H1 (cell line): ENCODE data around the gene MYBPC2. TPM values are rescaled to one million over a fixed set of nuclear protein-coding genes. Genes with fewer than 3 reads are reported as not detected.
A peak's percentile ranks its signal among the peaks of the same experiment; 100 is the strongest.

Source experiments
- CTCF ChIA-PET: fragments of 300-600 bp; sonication (Branson Sonifier 250); formaldehyde crosslinking; loops from one replicate; lab custom pipeline; 2021; ENCODE audit not compliant: partially characterized antibody; lab: Charles Lee
- POLR2A ChIA-PET: fragments of 300-600 bp; sonication (Branson Sonifier 250); formaldehyde crosslinking; loops from one replicate; lab custom pipeline; 2021; ENCODE audit warnings: inconsistent platforms; ENCODE audit not compliant: partially characterized antibody; lab: Charles Lee
- DNase-seq, 2 experiments: peaks; one replicate each; pipeline versions ENCODE4 v3.0.0 to v3.0.0-alpha.2; 2010 to 2022; ENCODE audit warnings: low spot score in 2 of 2, low read depth in 1 of 2, mixed read lengths in 1 of 2
- FAIRE-seq: peaks from 2 replicates; lab custom pipeline; 2011; peaks lifted over from hg19 to GRCh38; lab: Jason Lieb, UNC
- H2AFZ ChIP-seq: 2 replicates; pipeline ENCODE4 v1.8.1; 2012; ENCODE audit warnings: low read length, inconsistent platforms
- H2AK5ac ChIP-seq: 2 replicates; pipeline ENCODE4 v1.6.1; 2013; ENCODE audit warnings: low read depth, low read length
- H2BK120ac ChIP-seq: replicated peaks from 2 replicates; pipeline ENCODE3; 2013; ENCODE audit warnings: low read depth, low read length, inconsistent platforms
- H2BK12ac ChIP-seq: 2 replicates; pipeline ENCODE4 v1.6.1; 2013; ENCODE audit warnings: low read depth, low read length
- H2BK15ac ChIP-seq: 2 replicates; pipeline ENCODE4 v1.6.1; 2013; ENCODE audit warnings: low read length
- H2BK20ac ChIP-seq: 2 replicates; pipeline ENCODE4 v1.6.1; 2013; ENCODE audit warnings: low read length
- H2BK5ac ChIP-seq: 2 replicates; pipeline ENCODE4 v1.6.1; 2013; ENCODE audit warnings: low read depth, low read length
- H3K14ac ChIP-seq: 2 replicates; pipeline ENCODE4 v1.6.1; 2013; ENCODE audit warnings: inconsistent platforms; ENCODE audit not compliant: insufficient read length
- H3K18ac ChIP-seq: 2 replicates; pipeline ENCODE4 v1.6.1; 2013; ENCODE audit warnings: low read length; ENCODE audit errors: extremely low read depth
- H3K23ac ChIP-seq: 2 replicates; pipeline ENCODE4 v1.6.1; 2013; ENCODE audit warnings: inconsistent platforms; ENCODE audit not compliant: insufficient read length
- H3K23me2 ChIP-seq: 2 replicates; pipeline ENCODE4 v1.6.1; 2013; ENCODE audit warnings: low read depth, low read length
- H3K27ac ChIP-seq: 2 replicates; pipeline ENCODE4 v1.6.1; 2011; ENCODE audit warnings: low read depth, low read length, inconsistent platforms
- H3K27me3 ChIP-seq, 4 experiments: replicated peaks in 1 of 4; 1 replicate in 1 of 4; 2 replicates in 3 of 4; pipeline versions ENCODE4 v1.6.1 to v1.8.1; 2011 to 2013; ENCODE audit warnings: low read length in 3 of 4, mild to moderate bottlenecking in 3 of 4, inconsistent platforms in 2 of 4, mixed read lengths in 2 of 4, moderate library complexity in 1 of 4; ENCODE audit not compliant: control insufficient read depth in 3 of 4, insufficient read depth in 3 of 4; ENCODE audit errors: extremely low read depth in 1 of 4
- H3K36me3 ChIP-seq, 4 experiments: 2 replicates each; pipeline versions ENCODE4 v1.6.1 to v1.8.1; 2011 to 2013; ENCODE audit warnings: mild to moderate bottlenecking in 4 of 4, low read length in 3 of 4, moderate library complexity in 2 of 4, control low read depth in 1 of 4, inconsistent platforms in 1 of 4; ENCODE audit not compliant: insufficient read depth in 4 of 4, control insufficient read depth in 2 of 4
- H3K4ac ChIP-seq: replicated peaks from 2 replicates; pipeline ENCODE3; 2013; ENCODE audit warnings: low read length, low read depth, mixed read lengths, inconsistent platforms; ENCODE audit not compliant: insufficient read length
- H3K4me1 ChIP-seq, 4 experiments: replicated peaks in 1 of 4; 1 replicate in 1 of 4; 2 replicates in 3 of 4; pipeline versions ENCODE4 v1.6.1 to v1.8.1; 2011 to 2013; ENCODE audit warnings: low read length in 3 of 4, inconsistent platforms in 2 of 4, mixed read lengths in 1 of 4; ENCODE audit not compliant: insufficient read depth in 4 of 4, control insufficient read depth in 3 of 4
- H3K4me2 ChIP-seq, 2 experiments: 2 replicates each; pipeline versions ENCODE4 v1.6.1 to v1.8.1; 2011 to 2013; ENCODE audit warnings: low read depth in 2 of 2, low read length in 2 of 2, control low read depth in 1 of 2, inconsistent platforms in 1 of 2, mild to moderate bottlenecking in 1 of 2; ENCODE audit not compliant: insufficient read depth in 1 of 2
- H3K4me3 ChIP-seq, 4 experiments: fragments of 200-600, 300-600 bp in 1 of 4; sonication (generic), shearing (Covaris generic), sonication (Bioruptor Twin) in 1 of 4; 2 replicates each; pipeline versions ENCODE4 v1.5.1 to v1.8.1; 2011 to 2016; ENCODE audit warnings: low read length in 4 of 4, low read depth in 3 of 4, control low read depth in 2 of 4, inconsistent platforms in 2 of 4, mild to moderate bottlenecking in 2 of 4, mixed read lengths in 1 of 4, moderate library complexity in 1 of 4; ENCODE audit not compliant: insufficient read depth in 2 of 4; ENCODE audit errors: extremely low read depth in 1 of 4
- H3K56ac ChIP-seq: replicated peaks from 2 replicates; pipeline ENCODE3; 2013; ENCODE audit warnings: low read depth, mild to moderate bottlenecking, mixed read lengths, low read length, inconsistent platforms; ENCODE audit not compliant: insufficient read length
- H3K79me1 ChIP-seq: 2 replicates; pipeline ENCODE4 v1.6.1; 2013; ENCODE audit warnings: low read depth, low read length, control low read depth
- H3K79me2 ChIP-seq, 2 experiments: 2 replicates each; pipeline versions ENCODE4 v1.6.1 to v1.8.1; 2012 to 2013; ENCODE audit warnings: low read length in 2 of 2, mild to moderate bottlenecking in 2 of 2, inconsistent platforms in 1 of 2; ENCODE audit not compliant: insufficient read depth in 2 of 2, control insufficient read depth in 1 of 2
- H3K9ac ChIP-seq, 4 experiments: replicated peaks in 1 of 4; 1 replicate in 1 of 4; 2 replicates in 3 of 4; pipeline versions ENCODE4 v1.6.1 to v1.8.1; 2011 to 2013; ENCODE audit warnings: low read depth in 3 of 4, low read length in 3 of 4, control low read depth in 2 of 4, mild to moderate bottlenecking in 2 of 4, moderate library complexity in 2 of 4, inconsistent platforms in 1 of 4; ENCODE audit errors: extremely low read depth in 1 of 4
- H3K9me3 ChIP-seq, 2 experiments: 2 replicates each; pipeline versions ENCODE4 v1.6.1 to v1.8.1; 2012 to 2013; ENCODE audit warnings: mild to moderate bottlenecking in 2 of 2, moderate library complexity in 2 of 2, control low read depth in 1 of 2, inconsistent platforms in 1 of 2, low read depth in 1 of 2, low read length in 1 of 2, mixed read lengths in 1 of 2; ENCODE audit not compliant: insufficient read depth in 2 of 2
- H4K20me1 ChIP-seq, 2 experiments: replicated peaks in 1 of 2; 2 replicates each; pipeline versions ENCODE3 to v1.8.1; 2011 to 2013; ENCODE audit warnings: inconsistent platforms in 2 of 2, low read length in 2 of 2, mild to moderate bottlenecking in 1 of 2; ENCODE audit not compliant: insufficient read depth in 2 of 2, control insufficient read depth in 1 of 2
- H4K5ac ChIP-seq: 2 replicates; pipeline ENCODE4 v1.6.1; 2013; ENCODE audit warnings: low read length, low read depth, mixed read lengths, inconsistent platforms; ENCODE audit not compliant: insufficient read length
- H4K8ac ChIP-seq: 2 replicates; pipeline ENCODE4 v1.8.0; 2013; ENCODE audit warnings: mild to moderate bottlenecking, moderate library complexity, low read length, inconsistent platforms; ENCODE audit not compliant: insufficient read depth; ENCODE audit errors: extremely low read depth
- H4K91ac ChIP-seq: replicated peaks from 2 replicates; pipeline ENCODE3; 2013; ENCODE audit warnings: low read length, mixed read lengths, inconsistent platforms; ENCODE audit not compliant: insufficient read length
- ATF2 ChIP-seq: IDR thresholded peaks from 2 replicates; pipeline ENCODE4 v1.6.1; 2012; ENCODE audit warnings: low read length, inconsistent platforms
- MAFK ChIP-seq: IDR thresholded peaks from 2 replicates; pipeline ENCODE4 v1.6.1; 2012; ENCODE audit warnings: low read depth, mild to moderate bottlenecking, improper control_type of control experiment, low read length
- SUZ12 ChIP-seq: fragments of 200-600 bp; sonication (generic); IDR thresholded peaks from 2 replicates; pipeline ENCODE4 v1.6.1; 2012; ENCODE audit warnings: mild to moderate bottlenecking, inconsistent platforms, low read length, moderate library complexity, mixed read lengths
- TAF1 ChIP-seq: IDR thresholded peaks from 2 replicates; pipeline ENCODE4 v1.6.1; 2011; ENCODE audit warnings: mild to moderate bottlenecking, low read depth, low read length
- YY1 ChIP-seq: IDR thresholded peaks from 2 replicates; pipeline ENCODE4 v1.6.1; 2011; ENCODE audit warnings: low read depth, mild to moderate bottlenecking, low read length
- WGBS, 2 experiments: shearing (Covaris generic) in 1 of 2; methylation state at CpG; one replicate each; pipeline versions ENCODE4 v1.1.6 to v1.1.7; 2013 to 2015; ENCODE audit warnings: low lambda C conversion rate in 2 of 2, mixed read lengths in 2 of 2, inconsistent platforms in 1 of 2, low coverage in 1 of 2, missing lambda C conversion rate in 1 of 2; ENCODE audit not compliant: insufficient replicate concordance in 2 of 2, insufficient coverage in 1 of 2, insufficient read length in 1 of 2; ENCODE audit errors: extremely low coverage in 1 of 2, missing lambda C conversion rate in 1 of 2; 5-methylcytosine and 5-hydroxymethylcytosine counted together
- polyA plus RNA-seq, 7 experiments: library from polyadenylated mRNA; depleted of rRNA in 3 of 7; stranded (reverse) in 5 of 7; unstranded in 2 of 7; fragments of >200 nt in 5 of 7; fragments of 200-250 nt in 2 of 7; gene quantifications; 1 replicate in 5 of 7; 2 replicates in 1 of 7; 4 replicates in 1 of 7; pipeline versions ENCODE4 v1.2.1 to v1.2.3, GENCODE V29; 2011 to 2013; ENCODE audit warnings: missing spikeins in 2 of 7, mixed read lengths in 2 of 7
- total RNA-seq: library from RNA; stranded (reverse); fragmentation: NEBNext Ultra II Directional; extraction: Animal tissue kit (Norgen Biotek cat#: 25700); gene quantifications from 2 replicates; pipeline ENCODE4 v1.2.1, GENCODE V29; 2021

MYBPC2 gene
- total and polyA plus RNA-seq, 2 of the 8 experiments (the other 6 are each of a cell fraction or from before 2014, with no cell fraction given): 1.8 to 3.1 TPM

- Histone ChIP-seq H3K9ac (no peak overlapping the region), H2BK5ac (no peak overlapping the region), H2BK120ac (no peak overlapping the region), H3K27me3 (no peaks in the 10 kb centered on the region; a peak in 1 of 7 replicates), H2AFZ (no peak overlapping the region), H4K5ac (no peak overlapping the region), H2AK5ac (0 out of 2 replicates have a peak overlapping the region, but pooled peaks have one; percentile 65), H3K4me2 (no peak overlapping the region), H3K14ac (no peak overlapping the region), H3K23ac (no peak overlapping the region), H4K20me1 (no peaks in the 10 kb centered on the region), H3K27ac (no peak overlapping the region), H3K79me1 (no peaks in the 10 kb centered on the region), H2BK12ac (no peak overlapping the region), H3K9me3 (no peaks in the 10 kb centered on the region), H3K18ac (no peak overlapping the region), H3K4me1 (peaks cover 0 to 7% (median 0%) of the 10 kb centered on the region in 4 experiments; a peak in 1 of 7 replicates), H4K91ac (no peak overlapping the region), H3K36me3 (no peaks in the 10 kb centered on the region), H3K4ac (no peak overlapping the region), H2BK20ac (no peak overlapping the region), H2BK15ac (no peak overlapping the region), H4K8ac (no peak overlapping the region), H3K56ac (no peak overlapping the region), H3K4me3 (no peak overlapping the region), H3K79me2 (no peaks in the 10 kb centered on the region), H3K23me2 (no peaks in the 10 kb centered on the region; the same call in 1 of the 2 replicates)
- POLR2A ChIA-PET: no interaction called here
- no peak for FAIRE-seq
- CTCF ChIA-PET: interaction anchor here (0.8 to 3.7 kb wide), 5 partner anchors 11 to 92 kb away, joined by 3 to 14 read pairs (median 4); no protein-coding TSS in a partner anchor
- 84% methylated on average over 14 of the region's 14 CpGs; no CpG with 5 or more reads in 1 of the 2 experiments for WGBS, 2 experiments
- no peak for DNase-seq
- no peak for TF ChIP-seq YY1
- TF ChIP-seq MAFK: no peak
- TF ChIP-seq ATF2: no peak
- TF ChIP-seq TAF1: no peak
- TF ChIP-seq SUZ12: no peak
These were observed 16.7 kb downstream of the MYBPC2 start for GRCh38 chr19:50449236-50449899.
